Astrocyte of the spinal cord (primary cell): ENCODE data around the gene LIF.

ENCODE experiments used
- DNase-seq: peaks from one replicate; pipeline ENCODE4 v3.0.0; 2011; ENCODE audit warnings: low read depth, low spot score
- H3K4me3 ChIP-seq: 2 replicates; pipeline ENCODE4 v1.5.1; 2011; ENCODE audit warnings: low read depth, mild to moderate bottlenecking, low read length, moderate library complexity
- CTCF ChIP-seq: IDR thresholded peaks from 2 replicates; pipeline ENCODE4 v1.5.1; 2012; ENCODE audit warnings: low read depth, mild to moderate bottlenecking, low read length, inconsistent platforms
- in situ Hi-C: cut with HindIII; loops from 2 replicates; pipeline ENCODE4 v1.10.0; 2017; ENCODE audit warnings: low sequenced_read_pairs

The LIF gene

GRCh38 chr22:30272781-30273601, 26.4 kb upstream of the LIF start:
- TF ChIP-seq CTCF = no peak
- DNase-seq = no peak
- in situ Hi-C loops = no loop called here
- H3K4me3 ChIP-seq = no peak overlapping the region

- peak; percentile 60 for DNase-seq
- in situ Hi-C loops = no loop called here
- TF ChIP-seq CTCF = no peak
- H3K4me3 ChIP-seq = no peak overlapping the region
These were observed 24.3 kb upstream of the LIF start for GRCh38 chr22:30270832-30271231.

GRCh38 chr22:30268331-30268730, 21.8 kb upstream of the LIF start:
- in situ Hi-C loops = no loop called here
- TF ChIP-seq CTCF = no peak
- DNase-seq = no peak
- H3K4me3 ChIP-seq = no peak overlapping the region

GRCh38 chr22:30267382-30268302, 21.1 kb upstream of the LIF start:
- TF ChIP-seq CTCF = no peak
- H3K4me3 ChIP-seq = no peak overlapping the region
- DNase-seq = no peak
- in situ Hi-C loops = no loop called here

- TF ChIP-seq CTCF = no peak
- in situ Hi-C loops = no loop called here
- H3K4me3 ChIP-seq = no peak within 1 kb of the TSS
- DNase-seq = no peak
These were observed 20.2 kb upstream of the LIF start, which contains the start of gene OSM for GRCh38 chr22:30266445-30267381. OSM (minus strand) TSS chr22:30266851; CDS start chr22:30266799, 52 bp downstream.
